ENCODE measurements around the gene OXA1L. TPM values are rescaled to one million over a fixed set of nuclear protein-coding genes. Genes with fewer than 3 reads are reported as not detected.
A peak's percentile ranks its signal among the peaks of the same experiment; 100 is the strongest.
"Not testable (repeated sequence)": the region's sequence is repeated elsewhere in the genome, so short reads cannot be mapped to it uniquely, and the experiment has no call there.

The OXA1L gene
- 175 and 189 TPM in 2 replicates for total RNA-seq (2014; rRNA removed; shearing (Covaris generic))
- polyA plus RNA-seq (2014; cell fraction: nucleus; rRNA removed) = 181 and 205 TPM in 2 replicates

DNA sequence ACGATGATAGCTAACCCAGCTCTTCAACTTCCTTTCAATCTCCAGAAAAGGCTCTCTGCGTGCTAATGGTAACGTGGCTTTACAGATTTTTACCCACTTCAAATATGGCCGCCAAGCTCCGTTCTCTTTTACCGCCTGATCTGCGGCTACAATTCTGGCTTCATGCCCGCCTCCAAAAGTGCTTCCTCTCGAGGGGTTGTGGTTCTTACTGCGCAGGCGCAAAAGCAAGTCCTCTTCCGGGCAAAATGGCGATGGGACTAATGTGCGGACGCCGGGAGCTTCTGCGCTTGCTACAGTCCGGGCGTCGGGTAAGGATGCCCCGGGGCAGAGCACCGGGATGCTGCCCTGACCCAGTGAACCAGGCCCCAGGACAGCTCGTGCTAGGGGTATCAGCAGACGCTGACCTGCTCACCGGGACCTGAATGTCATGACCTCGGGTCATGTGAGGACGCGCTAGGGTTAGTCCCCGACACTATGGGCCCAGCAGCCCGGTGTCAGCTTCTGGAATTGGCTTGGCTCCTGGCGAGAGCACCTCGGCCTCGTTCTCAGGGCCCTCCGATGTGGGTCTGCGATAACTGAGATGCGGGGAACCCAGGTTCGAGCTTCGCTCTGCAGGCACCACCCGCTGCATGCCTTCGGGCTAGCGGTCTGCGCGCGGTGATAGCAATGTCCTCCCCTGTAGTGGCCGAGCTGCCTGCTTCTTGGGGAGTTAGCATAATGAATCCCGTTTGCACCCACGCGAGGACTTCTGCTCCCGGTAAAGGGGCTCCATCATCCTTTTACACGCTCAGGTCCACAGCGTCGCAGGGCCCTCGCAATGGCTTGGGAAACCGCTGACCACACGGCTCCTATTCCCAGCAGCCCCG lies at the start of gene OXA1L:
TSS of gene OXA1L (plus strand) at position 232 of the 866 bp plus-strand sequence. CDS start at position 246, 14 bp downstream.
- peak; percentile 99 for DNase-seq (ENCODE audit: extremely low read depth, low read depth)

DNA sequence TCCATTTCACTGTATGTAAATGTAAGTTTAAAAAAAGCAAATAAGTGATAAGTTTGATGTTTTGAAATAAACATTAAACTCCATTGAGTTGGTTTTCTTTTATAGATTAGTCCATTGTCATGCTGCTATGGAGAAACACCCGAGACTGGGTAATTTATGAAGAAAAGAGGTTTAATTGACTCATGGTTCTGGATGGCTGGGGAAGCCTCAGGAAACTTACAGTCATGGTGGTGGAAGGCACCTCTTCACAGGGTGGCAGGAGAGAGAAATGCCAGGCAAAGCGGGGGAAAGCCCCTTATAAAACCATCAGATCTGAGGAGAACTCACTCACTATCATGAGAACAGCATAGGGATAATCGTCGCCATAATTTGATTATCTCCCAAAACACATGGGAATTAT lies 48.4 kb upstream of the OXA1L start:
- DNase-seq (ENCODE audit: extremely low read depth, low read depth) = no peak

DNA sequence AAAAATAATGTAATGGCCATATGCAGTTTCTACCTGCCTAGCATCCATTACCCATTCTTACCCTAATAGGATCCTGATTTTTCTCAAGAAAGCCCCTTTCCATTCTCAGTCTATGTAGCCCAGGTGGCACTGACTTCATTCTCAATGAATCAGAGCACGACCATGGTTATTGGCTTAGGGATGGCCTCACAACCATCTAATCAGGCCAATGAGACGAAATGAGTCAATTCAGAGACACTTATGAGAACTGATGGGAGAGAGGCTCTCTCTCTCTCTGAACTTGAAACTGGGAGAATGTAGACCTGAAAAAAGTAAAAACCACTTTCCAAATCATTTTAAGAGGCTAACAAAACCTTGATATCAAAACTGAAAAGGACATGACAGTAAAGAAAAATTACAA lies 45.3 kb upstream of the OXA1L start:
- no peak for DNase-seq (ENCODE audit: extremely low read depth, low read depth)

DNA sequence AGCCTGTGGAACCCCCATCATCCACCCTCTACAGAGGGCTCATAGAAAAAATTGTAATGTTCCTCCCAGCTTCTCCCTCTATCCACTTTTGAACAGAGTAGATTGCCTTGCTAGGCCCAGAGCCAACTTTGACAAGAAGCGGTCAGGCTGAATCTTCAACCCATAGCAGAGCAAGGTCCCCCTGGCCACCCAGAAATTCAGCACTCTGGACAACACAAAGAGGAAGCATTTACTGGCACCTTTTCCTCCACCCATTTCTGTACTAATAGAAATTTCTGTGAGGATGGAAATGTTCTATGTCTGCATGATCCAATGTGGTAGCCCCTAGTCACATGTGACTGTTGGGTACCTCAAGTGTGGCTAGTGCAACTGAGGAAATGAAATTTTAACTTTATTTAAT lies 42.7 kb upstream of the OXA1L start:
- DNase-seq (ENCODE audit: extremely low read depth, low read depth) = no peak

DNA sequence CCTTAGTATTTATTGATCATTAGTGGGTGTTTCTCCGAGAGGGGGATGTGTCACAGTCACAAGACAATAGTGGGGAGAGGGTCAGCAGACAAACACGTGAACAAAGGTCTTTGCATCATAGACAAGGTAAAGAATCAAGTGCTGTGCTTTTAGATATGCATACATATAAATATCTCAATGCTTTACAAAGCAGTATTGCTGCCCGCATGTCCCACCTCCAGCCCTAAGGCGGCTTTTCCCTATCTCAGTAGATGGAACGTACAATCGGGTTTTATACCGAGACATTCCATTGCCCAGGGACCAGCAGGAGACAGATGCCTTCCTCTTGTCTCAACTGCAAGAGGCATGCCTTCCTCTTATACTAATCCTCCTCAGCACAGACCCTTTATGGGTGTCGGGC lies 41.6 kb upstream of the OXA1L start:
- DNase-seq (ENCODE audit: extremely low read depth, low read depth) = not testable (repeated sequence)

DNA sequence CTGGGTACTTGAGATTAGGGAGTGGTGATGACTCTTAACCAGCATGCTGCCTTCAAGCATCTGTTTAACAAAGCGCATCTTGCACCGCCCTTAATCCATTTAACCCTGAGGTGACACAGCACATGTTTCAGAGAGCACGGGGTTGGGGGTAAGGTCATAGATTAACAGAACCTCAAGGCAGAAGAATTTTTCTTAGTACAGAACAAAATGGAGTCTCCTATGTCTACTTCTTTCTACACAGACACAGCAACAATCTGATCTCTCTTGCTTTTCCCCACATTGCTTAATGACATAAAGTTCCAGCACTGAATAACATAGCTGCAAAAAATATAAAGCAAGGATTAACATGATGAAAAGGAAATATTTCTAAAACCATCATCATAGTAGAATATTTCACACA lies 41.1 kb upstream of the OXA1L start:
- DNase-seq (ENCODE audit: extremely low read depth, low read depth) = not testable (repeated sequence)

DNA sequence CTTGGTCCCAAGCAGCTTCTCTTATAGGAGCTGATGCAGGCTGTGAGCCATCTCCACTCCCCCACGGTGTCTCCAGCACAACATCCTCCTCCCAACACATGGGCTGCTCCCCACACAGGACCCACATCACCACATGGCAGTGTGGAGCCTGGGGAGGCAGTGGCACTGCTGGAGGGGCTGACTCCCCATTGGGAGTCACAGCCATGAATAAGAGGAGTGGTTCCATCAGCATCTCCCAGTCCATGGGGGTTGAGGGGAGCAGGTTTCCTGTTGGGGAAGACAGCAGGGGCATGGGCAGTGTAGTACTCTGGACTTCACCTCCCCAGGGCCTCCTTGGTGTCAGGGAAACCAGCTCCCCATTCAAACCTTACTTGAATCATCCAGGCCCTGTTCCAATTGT lies 40.5 kb upstream of the OXA1L start:
- DNase-seq (ENCODE audit: extremely low read depth, low read depth) = no peak

DNA sequence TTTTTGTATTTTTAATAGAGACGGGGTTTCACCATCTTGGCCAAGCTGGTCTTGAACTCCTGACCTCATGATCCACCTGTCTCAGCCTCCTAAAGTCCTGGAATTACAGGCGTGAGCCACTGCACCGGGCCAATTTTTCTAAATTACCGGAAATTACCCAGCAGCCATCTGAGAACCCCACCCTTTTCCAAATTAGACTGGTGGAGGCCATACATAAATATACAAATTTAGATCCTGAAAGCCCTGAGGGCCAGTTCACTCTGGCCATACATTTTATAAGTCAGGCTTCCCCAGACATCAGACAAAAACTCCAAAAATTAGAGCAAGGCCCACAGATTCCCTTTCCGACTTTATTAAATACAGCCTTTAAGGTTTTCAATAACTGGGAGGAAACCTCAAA lies 34.4 kb upstream of the OXA1L start:
- not testable (repeated sequence) for DNase-seq (ENCODE audit: extremely low read depth, low read depth)

DNA sequence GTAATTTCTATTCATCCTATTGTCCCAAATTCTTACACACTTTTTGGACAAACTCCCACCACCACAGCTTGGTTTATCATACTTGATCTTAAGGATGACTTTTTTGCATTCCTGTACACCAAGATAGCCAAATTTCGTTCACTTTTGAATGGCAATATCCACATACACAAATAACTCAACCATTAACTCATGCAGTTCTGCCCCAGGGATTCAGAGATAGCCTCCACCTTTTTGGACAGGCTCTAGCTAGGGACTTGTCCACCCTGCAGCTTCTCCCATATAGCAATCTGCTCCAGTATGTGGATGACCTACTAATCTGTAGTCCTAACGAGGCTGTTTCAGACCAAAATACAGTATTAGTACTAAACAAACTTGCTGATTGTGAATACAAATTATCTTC lies 32.7 kb upstream of the OXA1L start:
- no peak for DNase-seq (ENCODE audit: extremely low read depth, low read depth)

DNA sequence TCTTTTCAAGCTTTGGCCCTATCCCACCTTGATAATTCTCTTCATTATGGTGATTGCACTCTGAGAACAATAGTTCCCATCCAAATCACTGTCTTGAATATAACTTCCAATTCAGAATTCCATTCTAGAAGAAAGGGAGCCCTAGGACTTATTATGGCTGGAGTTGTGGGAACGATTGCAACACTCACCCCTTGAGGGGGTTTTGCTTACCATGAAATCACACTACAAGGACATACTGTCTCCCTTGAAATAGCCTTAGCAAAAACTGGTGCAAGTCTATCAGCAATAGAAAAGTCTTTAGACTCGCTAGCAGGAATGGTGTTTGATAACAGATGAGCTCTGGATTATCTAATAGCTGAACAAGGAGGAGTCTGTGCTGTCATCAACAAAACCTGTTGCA lies 31.4 kb upstream of the OXA1L start:
- no peak for DNase-seq (ENCODE audit: extremely low read depth, low read depth)

DNA sequence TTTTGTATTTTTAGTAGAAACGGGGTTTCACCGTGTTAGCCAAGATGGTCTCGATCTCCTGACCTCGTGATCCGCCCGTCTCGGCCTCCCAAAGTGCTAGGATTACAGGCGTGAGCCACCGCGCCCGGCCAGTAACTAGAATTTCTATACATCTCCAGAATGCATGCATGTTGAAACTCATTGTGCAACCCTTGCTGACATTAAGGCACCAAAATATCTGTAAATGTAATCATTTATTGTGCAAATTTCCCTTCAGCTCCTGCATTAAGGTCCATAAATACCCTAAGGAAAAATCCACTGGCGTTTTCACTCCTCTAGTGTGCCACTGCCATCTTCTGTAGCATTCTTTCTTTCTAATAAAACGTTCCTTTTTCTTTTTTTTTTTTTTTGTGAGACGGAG lies 30.1 kb upstream of the OXA1L start:
- DNase-seq (ENCODE audit: extremely low read depth, low read depth) = not testable (repeated sequence)

DNA sequence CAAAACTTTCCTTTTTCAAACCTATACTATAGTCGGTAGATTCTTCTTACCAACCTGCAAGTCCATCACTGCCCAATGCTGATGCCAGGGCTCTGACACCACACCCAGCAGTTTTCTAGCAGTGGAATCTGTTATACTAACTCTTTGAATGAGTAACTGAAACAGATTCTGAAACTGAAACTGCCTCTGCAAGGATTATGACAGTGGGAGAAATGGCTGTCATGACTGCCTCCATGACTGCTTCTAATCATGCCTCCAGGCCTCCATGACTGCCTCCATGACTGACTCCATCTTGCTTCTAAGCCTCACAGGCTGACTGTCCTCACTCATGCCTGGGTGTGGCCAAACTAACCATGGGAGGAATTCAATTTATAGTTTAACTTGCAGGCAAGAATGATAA lies 29.4 kb upstream of the OXA1L start:
- DNase-seq (ENCODE audit: extremely low read depth, low read depth) = no peak

DNA sequence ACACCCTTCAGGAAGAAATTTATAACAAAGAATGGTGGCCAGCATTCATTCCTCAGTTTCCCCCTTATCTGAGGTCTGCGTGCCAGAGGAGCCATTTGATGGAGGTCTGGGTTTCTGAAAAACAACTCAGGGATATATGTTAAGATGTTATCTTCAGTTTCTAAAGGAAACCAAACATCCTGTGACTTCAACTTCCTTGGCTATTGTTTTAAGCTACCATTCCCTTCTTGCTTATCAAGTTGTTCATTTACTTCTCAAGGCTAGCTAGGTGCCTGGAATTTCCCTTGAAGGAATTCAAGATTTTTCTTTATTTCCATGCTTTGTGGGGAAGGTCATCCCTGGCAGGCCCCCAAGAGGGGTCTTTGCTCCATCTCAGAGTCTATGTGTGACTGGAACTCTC lies 27.1 kb upstream of the OXA1L start:
- no peak for DNase-seq (ENCODE audit: extremely low read depth, low read depth)

DNA sequence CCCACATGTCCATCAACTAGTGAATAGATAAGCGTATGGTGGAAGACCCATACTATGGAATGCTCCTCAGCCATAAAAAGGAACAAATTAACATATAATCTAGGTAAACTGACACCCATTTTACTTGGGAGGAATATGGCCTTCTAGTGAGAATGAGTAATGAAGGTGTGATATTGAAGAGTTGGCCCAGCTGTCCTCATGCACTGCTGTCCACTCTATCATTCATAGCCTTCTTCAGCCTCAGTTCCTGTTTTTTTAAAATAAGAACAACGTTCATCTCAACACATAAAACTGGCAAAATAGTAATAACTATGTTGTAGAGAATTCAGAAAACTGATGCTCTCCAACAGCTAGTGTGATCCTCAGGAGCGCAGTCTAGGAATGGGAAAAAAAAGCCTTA lies 26.5 kb upstream of the OXA1L start:
- no peak for DNase-seq (ENCODE audit: extremely low read depth, low read depth)

DNA sequence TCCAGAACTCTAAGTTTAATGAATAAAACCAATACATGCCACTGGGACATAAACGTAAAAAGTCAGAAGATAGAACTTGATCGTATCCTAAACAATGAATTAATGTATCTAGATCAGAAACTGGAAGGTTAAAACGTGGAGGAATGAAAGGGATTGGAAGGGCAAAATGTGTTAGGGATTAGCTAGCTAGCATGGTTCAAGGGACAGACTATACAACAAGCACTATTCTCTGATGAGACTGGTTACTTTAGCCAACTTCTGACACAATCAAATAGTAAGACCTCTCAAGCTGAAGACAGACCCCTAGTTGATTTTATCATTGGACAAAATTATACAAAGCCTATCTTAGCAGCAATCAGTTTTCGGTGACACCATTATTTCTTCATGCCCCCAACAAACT lies 18.7 kb upstream of the OXA1L start:
- no peak for DNase-seq (ENCODE audit: extremely low read depth, low read depth)

DNA sequence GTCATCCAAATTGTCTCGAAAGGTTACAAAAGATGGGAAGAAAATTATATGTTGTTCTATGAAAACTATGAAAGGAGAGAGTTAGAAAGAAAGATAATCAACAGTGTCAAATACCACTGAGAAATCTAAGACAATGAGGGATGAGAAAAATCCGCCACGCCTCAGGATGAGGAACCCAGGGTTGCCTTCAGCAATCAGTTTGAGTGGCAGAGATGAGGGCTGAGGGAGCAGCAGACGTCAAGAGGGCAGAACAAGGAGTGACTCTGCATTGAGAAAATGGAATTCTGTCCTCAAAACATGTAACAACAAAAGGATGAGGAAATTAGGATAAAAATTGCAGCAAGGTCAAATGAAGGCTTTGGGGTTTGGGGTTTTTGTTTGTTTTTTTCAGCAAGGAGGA lies 18.3 kb upstream of the OXA1L start:
- no peak for DNase-seq (ENCODE audit: extremely low read depth, low read depth)

DNA sequence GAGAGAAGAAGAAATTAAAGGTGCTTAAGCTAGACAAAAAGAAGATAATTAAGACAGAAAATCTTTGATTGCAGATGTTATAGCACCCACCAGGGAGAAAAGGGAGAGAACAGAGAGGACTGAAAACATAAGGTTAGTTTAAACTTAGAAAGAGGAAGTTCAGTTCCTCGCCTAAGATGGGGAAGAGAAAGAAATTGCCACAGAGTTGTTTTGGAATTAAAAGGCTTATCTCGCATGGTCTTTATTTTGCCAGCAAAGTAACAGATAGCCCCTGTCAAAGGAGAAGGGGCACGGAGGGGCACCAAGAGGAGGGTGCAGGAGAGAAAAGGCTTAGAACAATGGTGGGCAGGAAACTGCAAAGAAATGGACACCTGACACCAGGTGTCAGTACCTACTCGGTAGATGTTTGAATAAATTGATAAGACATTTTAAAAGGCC lies 17.8 kb upstream of the OXA1L start:
- no peak for DNase-seq (ENCODE audit: extremely low read depth, low read depth)

DNA sequence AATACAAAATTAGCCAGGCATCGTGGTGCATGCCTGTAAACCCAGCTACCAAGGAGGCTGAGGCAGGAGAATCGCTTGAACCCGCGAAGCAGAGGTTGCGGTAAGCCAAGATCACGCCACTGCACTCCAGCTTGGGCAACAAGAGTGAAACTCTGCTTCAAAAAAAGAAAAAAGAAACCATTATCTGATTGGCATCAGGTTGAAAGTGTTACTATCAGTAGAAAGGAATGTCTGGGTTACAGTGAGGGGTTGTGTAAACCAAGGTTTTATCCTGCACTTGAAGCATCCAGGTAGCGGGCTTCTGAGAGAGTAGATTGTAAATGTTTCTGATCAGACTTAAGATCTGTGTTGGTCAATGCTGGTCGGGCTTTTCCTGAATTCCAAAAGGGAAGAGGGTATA lies 14.1 kb upstream of the OXA1L start:
- no peak for DNase-seq (ENCODE audit: extremely low read depth, low read depth)

DNA sequence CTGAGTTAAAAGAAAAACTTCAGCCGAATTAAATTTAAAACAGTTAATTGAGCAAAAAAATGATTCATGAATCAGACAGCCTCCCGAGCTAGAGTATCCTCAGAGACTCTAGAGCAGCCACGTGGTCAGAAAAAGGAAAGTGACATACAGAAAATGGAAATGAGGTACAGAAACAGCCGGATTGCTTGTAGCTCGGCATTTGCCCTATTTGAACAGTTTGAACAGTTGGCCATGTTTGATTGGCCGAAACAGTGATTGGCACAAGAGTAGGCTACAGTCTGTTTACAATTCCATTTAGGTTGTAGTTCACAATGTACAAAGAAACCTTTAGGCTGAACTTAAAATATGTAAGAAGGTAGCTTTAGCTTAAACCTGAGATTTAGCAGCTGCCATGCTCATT lies 12.9 kb upstream of the OXA1L start:
- DNase-seq (ENCODE audit: extremely low read depth, low read depth) = no peak

DNA sequence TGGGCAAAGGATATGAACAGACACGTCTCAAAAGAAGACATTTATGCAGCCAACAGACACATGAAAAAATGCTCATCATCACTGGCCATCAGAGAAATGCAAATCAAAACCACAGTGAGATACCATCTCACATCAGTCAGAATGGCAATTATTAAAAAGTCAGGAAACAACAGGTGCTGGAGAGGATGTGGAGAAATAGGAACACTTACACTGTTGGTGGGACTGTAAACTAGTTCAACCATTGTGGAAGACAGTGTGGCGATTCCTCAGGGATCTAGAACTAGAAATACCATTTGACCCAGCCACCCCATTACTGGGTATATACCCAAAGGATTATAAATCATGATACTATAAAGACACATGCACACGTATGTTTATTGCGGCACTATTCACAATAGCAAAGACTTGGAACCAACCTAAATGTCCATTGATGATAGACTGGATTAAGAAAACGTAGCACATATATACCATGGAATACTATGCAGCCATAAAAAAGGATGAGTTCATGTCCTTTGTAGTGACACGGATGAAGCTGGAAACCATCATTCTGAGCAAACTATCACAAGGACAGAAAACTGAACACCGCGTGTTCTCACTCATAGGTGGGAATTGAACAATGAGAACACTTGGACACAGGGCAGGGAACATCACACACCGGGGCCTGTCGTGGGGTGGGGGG lies 8.4 kb upstream of the OXA1L start:
- not testable (repeated sequence) for DNase-seq (ENCODE audit: extremely low read depth, low read depth)

DNA sequence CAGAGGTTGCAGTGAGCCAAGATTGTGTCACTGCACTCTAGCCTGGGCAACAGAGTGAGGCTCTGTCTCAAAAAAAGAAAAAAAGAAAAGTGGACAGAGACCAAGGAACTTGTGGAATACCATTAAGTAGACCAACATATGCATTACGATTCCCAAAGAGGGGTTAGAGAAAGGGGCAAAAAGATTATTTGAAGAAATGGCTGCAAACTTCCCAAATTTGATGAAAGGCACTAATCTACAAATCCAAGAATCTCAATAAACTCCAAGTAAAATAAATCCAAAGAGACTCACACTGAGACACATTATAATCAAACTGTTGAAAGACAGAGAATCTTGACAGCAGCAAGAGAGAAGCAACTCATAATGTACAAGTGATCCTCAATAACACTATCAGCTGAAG lies 4.8 kb upstream of the OXA1L start:
- no peak for DNase-seq (ENCODE audit: extremely low read depth, low read depth)

DNA sequence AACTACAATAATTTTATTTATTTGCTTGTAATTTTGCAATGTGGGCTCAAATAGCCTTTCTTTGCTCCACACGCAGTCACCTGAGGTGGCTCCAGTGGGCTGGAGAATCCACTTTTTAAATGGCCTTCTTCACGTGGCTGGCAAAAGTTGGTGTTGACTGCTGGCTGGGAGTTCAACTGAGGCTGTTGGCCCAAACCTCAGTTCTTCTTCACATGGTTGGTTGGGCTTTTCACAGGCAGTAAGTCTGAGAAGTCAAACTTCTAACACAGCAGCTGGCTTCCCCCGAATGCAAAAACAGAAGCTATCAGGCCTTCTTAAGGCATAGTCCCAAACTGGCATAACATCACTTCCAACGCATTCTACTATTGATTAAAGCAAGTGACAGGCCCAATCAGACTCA lies 2.1 kb upstream of the OXA1L start:
- DNase-seq (ENCODE audit: extremely low read depth, low read depth) = no peak
